Measurements from ENCODE around the gene ASB7.

ASB7 gene

DNA sequence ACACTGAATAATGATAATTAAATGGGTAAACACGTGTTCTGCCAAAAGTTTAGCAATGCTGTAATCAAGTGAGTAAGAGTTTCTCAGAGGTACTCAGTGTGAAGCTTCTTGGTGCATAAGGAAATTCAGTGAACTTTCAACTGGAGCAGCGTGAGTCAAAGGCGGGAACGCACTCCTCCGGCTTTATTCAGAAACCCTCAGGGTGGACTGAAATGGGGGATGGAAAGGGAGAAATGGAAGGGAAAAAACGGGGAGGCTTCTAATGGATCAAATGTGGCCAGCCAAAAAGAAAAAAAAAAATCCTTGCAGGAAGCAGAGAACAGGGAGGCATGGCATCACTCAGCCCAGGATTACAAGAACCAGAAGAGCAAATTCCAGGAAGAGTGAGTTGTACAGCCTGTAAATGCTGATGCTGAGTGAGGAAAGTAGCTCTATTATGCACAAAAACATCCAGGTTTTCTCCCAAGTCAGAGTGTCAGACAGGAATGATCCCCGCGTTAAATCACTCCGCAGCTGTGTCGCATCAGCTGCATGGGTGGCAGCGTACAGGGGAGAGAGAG, 85.3 kb downstream of the ASB7 start:
- no peak for DNase-seq

DNA sequence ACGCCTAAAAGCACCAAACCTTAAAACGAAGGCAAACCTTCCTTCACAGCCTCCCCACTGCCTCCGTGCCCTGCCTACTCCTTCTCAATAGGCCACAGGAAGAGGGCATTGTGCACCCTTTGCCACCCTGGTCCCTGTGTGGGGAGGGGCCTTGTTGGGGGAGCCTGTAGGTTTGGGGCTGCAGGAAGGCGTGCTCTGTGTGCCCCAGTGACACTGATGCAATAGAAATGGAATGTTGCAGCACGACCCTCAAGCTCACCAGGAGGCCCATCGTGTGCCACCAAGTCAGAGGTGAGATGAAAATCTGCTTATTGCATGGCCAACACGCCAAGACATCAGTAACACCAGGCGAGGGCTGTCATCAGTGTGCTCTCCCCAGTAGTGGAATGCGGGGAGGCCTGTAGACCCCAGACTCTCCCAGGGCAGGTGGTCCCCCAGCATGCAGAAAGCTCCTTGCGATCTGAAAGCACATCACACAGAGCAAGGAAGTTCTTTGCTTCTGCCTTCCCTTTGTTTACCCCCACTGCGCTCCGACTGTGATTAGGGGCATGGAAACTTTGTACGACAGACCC, 86.2 kb downstream of the ASB7 start:
- no peak for DNase-seq

DNA sequence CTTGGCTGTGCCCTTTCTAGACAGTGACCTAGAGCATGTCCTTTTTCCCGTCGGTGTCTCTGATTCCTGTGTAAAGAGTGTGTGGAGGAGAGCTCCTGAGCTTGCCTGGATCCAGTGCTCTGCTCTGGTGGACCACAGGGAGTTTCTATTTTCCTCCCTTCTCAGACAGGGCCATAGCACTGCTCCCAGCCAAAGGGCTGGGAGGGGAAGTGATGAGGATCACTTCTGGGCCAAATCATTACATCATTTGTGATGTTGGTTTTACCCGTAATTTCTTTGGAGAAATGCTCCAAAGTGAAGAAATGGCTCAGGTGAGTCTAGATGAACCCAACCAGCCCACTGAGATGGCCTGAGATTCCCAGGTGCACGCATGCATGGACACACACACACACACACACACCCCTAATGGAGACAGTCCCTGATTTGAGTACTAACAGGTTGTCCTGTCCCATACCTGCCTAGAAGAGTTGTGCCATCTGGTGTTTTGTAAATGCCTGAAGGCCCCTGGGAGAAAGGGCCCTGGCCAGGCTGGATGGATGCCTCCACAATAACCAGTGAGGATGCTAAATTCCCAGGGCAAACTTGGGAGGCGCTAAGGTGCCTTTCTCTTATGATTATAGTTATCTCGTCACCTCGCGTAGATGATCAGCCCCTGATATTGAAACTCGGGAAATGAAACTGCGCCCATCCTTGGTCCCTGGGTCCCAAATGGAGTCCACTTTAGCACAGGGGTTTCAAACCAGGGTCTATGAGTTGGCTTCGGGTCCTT, 86.9 kb downstream of the ASB7 start:
- no peak for DNase-seq

DNA sequence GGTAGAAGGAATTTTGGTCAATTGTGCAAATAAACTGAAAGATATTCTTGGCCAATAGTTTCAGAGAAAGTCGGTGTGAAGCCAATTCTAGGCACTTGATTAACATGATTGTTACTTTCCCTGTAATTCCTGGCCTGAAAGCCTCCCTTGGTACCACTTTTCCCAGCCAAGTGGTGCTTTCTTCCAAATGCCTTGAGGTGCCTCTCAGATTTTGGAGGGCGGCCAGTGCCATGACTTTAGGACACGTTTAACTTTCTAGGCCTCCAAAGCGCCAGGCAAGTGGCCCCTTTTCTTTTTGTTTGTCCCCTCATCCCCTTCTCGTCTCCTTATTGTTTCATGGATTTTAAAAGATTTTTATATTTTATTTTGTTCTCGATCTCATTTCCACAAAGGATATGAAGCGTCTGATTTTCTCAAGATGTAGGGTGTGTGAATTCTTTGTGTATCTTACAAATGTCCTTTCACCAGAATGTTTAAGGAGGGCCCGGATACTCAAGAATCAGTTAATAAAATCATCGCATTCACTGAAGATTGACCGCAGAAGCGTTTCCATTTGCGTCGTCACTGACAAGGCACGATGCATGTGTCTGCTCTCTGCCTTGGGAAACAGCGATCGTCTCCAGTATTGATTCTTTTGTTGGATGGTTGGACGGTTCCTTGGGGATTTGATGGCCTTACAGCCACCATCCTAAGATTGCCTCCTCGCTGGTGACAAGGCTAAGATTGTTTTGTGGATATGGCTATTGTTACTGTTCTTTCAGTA, 87.8 kb downstream of the ASB7 start:
- no peak for DNase-seq

DNA sequence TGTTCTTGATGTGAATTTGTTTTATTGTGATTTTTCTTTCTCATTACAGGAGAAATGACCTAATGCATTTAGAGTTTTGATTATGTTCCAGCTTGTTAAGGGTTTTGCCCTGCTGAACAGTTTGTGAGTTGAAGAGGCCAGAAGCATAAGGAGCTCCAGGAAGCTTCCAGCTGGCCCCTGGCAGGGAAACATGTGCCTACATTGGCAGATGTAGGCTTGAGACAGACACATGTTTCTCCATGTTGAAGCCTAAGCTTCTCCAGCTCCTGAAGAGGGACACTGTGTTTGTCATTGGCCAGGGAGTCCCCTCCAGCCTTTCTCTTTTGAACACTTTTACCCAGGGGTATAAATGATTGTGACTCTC, 88.4 kb downstream of the ASB7 start:
- DNase-seq = no peak

DNA sequence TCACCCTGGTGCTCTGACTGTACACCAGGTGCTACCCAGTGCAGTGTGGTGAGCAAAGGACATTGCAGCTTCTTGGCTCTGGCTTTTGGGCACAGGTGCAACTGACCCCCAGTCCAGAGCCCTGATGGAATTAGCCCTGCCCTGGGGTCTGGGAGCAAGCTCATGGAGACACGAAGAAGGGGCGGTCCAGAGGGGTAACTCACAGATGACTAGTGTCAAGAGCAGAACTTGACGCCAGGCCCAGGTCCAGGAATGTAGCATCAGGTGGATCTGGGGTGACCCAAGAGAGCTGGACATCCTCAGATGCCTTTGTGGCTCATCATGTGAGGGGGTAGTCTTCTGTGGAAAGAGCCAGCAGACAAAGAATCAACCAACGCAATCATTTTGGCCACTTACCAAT, 88.9 kb downstream of the ASB7 start:
- DNase-seq = no peak

DNA sequence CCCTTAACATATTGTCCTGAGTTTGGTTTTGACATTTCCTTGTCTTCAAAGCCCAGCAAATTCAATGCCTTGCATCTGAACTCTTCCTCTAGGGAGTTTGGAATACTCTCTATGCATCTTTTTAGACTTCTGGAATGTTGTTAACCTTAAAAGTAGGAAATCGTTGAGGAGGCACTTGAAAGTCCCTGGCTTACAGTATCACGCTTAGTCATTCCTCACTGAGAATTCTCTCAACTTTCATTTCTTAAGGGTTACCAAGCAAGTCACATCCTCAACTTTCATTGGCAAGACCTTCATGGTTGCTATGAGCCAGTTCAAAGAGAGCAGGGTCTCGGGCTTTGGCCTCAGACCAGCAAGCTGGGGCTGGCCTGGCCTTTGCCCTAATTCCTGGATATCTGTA, 89.9 kb downstream of the ASB7 start:
- DNase-seq = no peak

DNA sequence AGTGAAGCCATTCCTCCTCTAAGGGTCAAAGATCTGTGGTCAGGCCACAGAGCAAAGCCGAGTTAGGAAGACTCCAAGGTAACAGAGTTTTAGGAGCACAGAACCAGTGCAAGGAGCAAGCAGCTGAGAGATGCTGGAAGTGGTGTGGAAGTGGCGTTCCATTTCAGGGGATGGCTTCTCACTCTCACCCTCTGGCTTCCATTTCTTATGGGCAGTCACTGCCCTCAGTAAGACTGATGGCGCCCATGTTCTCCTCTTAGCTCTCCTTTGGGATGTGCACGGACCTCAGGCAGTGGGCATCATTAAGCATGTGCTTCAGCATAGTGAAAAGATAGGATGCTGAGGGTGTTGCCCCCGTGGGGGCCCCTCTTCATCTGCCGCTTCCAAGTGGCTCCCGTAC, 90.3 kb downstream of the ASB7 start:
- no peak for DNase-seq

DNA sequence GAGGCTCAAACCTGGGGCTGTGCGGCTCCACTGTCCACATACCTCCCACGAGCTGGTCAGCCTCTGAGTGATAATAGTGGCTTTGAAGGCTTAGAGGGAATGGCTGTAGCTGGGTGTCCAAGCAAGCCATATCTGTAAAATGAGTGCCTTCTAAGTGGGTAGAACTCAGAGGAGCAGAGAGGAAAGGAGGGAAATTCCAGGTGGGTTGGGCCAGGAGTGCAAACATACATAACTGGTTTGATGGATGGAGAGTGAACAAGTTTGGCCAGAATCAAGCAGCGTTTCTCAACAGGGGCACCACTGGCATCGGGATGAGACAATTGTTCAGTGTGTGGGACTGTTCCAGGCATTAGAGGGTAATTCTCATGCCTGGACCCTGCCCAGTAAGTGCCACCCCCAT, 91.1 kb downstream of the ASB7 start:
- no peak for DNase-seq

DNA sequence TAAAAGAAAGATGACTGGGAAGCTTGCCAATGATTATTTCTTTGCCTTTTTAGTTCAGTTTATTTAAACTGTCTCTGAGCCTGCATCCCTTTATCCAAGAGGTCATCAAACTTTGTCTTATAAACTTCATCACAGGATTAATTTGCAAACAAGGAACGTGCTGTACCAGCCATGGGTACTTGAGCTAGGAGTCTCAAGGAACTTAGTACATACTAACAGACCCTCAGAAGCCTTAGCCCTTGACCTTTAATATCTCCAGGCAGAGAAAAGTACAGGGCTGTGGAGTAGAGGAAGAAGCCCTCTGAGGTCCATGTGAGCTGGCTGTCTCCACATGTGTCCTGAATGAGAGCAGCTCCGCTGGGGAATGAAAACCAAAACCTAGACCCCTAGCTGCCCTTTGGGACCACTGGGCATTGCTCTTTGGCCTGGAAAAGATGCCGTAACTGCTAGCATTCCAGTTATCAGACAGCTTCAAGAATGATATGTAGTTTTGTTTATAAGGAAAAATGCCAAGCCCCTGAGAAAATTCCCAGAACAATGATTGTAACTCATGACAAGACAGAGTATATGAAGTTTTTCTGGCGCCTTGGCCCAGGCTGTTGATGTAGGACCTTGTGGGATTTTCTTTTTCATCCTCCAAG, 92.1 kb downstream of the ASB7 start:
- no peak for DNase-seq

DNA sequence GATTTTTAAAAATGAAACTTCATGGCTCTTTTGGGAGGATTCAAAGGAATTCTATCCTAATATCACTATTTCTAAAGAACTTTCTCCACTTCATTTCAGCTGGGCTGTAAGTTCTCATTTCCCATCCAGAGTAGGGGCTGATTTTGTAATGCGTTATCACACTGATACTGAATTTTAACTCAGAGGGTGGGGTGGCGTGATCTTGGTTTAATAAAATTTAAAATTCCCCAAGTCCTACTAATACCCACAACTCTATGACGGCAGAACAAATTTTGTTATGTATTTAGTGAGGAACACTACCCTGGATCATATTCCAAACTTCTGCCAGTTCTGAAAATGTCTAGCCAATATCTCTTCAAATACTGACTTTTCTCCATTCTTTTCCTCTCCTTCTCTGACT, 92.7 kb downstream of the ASB7 start:
- no peak for DNase-seq

DNA sequence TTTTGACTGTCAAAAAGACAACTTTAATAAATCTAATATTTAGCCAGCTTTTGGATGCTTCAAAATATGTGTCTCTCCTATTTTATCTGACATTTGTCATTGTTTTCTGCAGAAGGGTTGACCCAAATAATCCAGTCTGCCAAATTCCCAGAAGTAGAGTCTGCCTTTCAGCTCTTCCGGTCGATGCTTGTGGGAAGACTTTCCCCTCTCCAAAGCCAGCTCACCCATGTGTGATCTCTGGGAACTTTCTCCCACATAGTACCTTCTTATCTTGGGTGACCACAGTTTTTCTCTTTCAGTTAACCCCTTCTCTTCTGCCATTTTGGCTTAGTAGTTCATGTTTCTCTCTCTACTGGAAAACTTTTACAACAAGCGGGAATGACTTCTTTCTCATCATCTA, 94.1 kb downstream of the ASB7 start:
- DNase-seq = no peak

All from T-helper 9 cell (primary cell).